CD4-positive, alpha-beta T cell (primary cell): ENCODE measurements around the gene CEPT1. TPM values are rescaled to one million over a fixed set of nuclear protein-coding genes. Genes with fewer than 3 reads are reported as not detected.

Experiments
- ATAC-seq: fragments of 200-7000 bp; cut with Tn5 transposase; one replicate; pipeline ENCODE4 v1.10.0; 2022; ENCODE audit warnings: mild to moderate bottlenecking; ENCODE audit not compliant: poor library complexity
- CTCF ChIA-PET: fragments of 350-600 bp; sonication (Branson Sonifier 250); formaldehyde crosslinking; loops from one replicate; lab custom pipeline; 2021; ENCODE audit warnings: antibody characterized with exemption, inconsistent platforms; lab: Charles Lee
- POLR2A ChIA-PET: fragments of 350-600 bp; sonication (Branson Sonifier 250); formaldehyde crosslinking; loops from one replicate; lab custom pipeline; 2021; ENCODE audit warnings: antibody characterized with exemption, inconsistent platforms; lab: Charles Lee
- DNase-seq, 14 experiments: peaks; one replicate each; pipeline ENCODE4 v3.0.0-alpha.2; 2013 to 2020; ENCODE audit warnings: mixed read lengths in 2 of 14
- H3K27ac ChIP-seq, 2 donors: one replicate each; pipeline versions ENCODE4 v1.5.1 to v1.7.0; 2013; ENCODE audit warnings: low read length in 2 of 2, low read depth in 1 of 2, mild to moderate bottlenecking in 1 of 2
- H3K27me3 ChIP-seq, 2 experiments: 1 replicate in 1 of 2; 2 replicates in 1 of 2; pipeline versions ENCODE4 v1.6.1 to v1.7.0; 2013; ENCODE audit warnings: low read length in 2 of 2, control low read depth in 1 of 2, mild to moderate bottlenecking in 1 of 2, moderate library complexity in 1 of 2; ENCODE audit not compliant: insufficient read depth in 2 of 2, control insufficient read depth in 1 of 2
- H3K36me3 ChIP-seq: one replicate; pipeline ENCODE4 v1.6.1; 2013; ENCODE audit warnings: low read length, control low read depth; ENCODE audit not compliant: insufficient read depth
- H3K4me1 ChIP-seq: one replicate; pipeline ENCODE4 v1.6.1; 2013; ENCODE audit warnings: low read length, control low read depth; ENCODE audit not compliant: insufficient read depth
- H3K4me3 ChIP-seq: one replicate; pipeline ENCODE4 v1.5.1; 2013; ENCODE audit warnings: mild to moderate bottlenecking, low read length, moderate library complexity
- H3K9me3 ChIP-seq, 2 experiments: 1 replicate in 1 of 2; 2 replicates in 1 of 2; pipeline versions ENCODE4 v1.6.1 to v1.7.0; 2013; ENCODE audit warnings: low read length in 2 of 2, mild to moderate bottlenecking in 2 of 2, control low read depth in 1 of 2, moderate library complexity in 1 of 2; ENCODE audit not compliant: control insufficient read depth in 1 of 2, insufficient read depth in 1 of 2
- H3K27ac Mint-ChIP-seq: one replicate; pipeline ENCODE4 v1.8.0; 2020; ENCODE audit warnings: mixed read lengths
- H3K27me3 Mint-ChIP-seq: one replicate; pipeline ENCODE4 v1.8.0; 2021; ENCODE audit warnings: mixed read lengths
- H3K36me3 Mint-ChIP-seq: one replicate; pipeline ENCODE4 v1.8.0; 2021; ENCODE audit warnings: low read depth, mixed read lengths
- H3K4me1 Mint-ChIP-seq: one replicate; pipeline ENCODE4 v1.8.0; 2021; ENCODE audit warnings: low read depth, mixed read lengths
- H3K4me3 Mint-ChIP-seq: one replicate; pipeline ENCODE4 v1.8.0; 2020; ENCODE audit warnings: mild to moderate bottlenecking, mixed read lengths
- H3K9me3 Mint-ChIP-seq: one replicate; pipeline ENCODE4 v1.8.0; 2020; ENCODE audit warnings: mixed read lengths
- CTCF ChIP-seq: fragments of 200-600 bp; IDR thresholded peaks from one replicate; pipeline ENCODE4 v1.8.0; 2022; ENCODE audit warnings: antibody characterized with exemption, mild to moderate bottlenecking
- intact Hi-C, 2 experiments: fragments of 100-400 bp; cut with DNase I in 1 of 2; cut with micrococcal nuclease in 1 of 2; formaldehyde crosslinking; loops; one replicate each; pipeline versions ENCODE4 v1.15.1 to v1.9.0; 2023 to 2025; cut with DNase I, micrococcal nuclease
- total RNA-seq, 174 experiments: library from RNA in 2 of 174; stranded (reverse) in 2 of 174; gene quantifications; one replicate each; pipeline ENCODE4 v1.2.3 and lab custom pipeline; 2021 to 2026

The CEPT1 gene
- total RNA-seq, 2 experiments from 2014 or later: 25.0 to 27.2 TPM

GRCh38 chr1:111219557-111220286 lies 79.7 kb downstream of the CEPT1 start:
- Histone ChIP-seq H3K27me3 (no peaks in the 10 kb centered on the region), H3K4me3 (peak overlapping the region; percentile 1), H3K4me1 (peaks cover 93% of the 10 kb centered on the region), H3K36me3 (no peaks in the 10 kb centered on the region), H3K27ac (peak overlapping the region; percentile 70 to 88), H3K9me3 (no peaks in the 10 kb centered on the region)
- ChIA-PET POLR2A (interaction anchor here (1.3 to 22.0 kb wide), 13 partner anchors 10 to 256 kb away, joined by 3 to 756 read pairs (median 5); partner anchors contain the start of genes CEPT1, DENND2D, DRAM2 and LRIF1), CTCF (interaction anchor here (10.9 kb wide), 1 partner anchor 21 kb away, joined by 135 read pairs; the partner anchor contains the start of gene DENND2D)
- no peak for ATAC-seq
- Mint-ChIP-seq H3K27me3 (peaks cover 5% of the 10 kb centered on the region), H3K27ac (peak overlapping the region; percentile 98), H3K36me3 (peaks cover 13% of the 10 kb centered on the region), H3K4me3 (peak overlapping the region; percentile 64), H3K9me3 (peaks cover 9% of the 10 kb centered on the region), H3K4me1 (peaks cover 97% of the 10 kb centered on the region)
- peak in 2 of 14 experiments; percentile 56 to 61 for DNase-seq
- intact Hi-C loops: loop anchor here (1.0 to 10.0 kb wide), 10 partner anchors 12 to 548 kb away; partner anchors contain the start of genes ATP5PB (in 1 of the 2), CD53 (in 1 of the 2), CEPT1 (in 1 of the 2) and DRAM2 (in 1 of the 2)
- no peak for TF ChIP-seq CTCF

GRCh38 chr1:111220302-111220890 lies 80.4 kb downstream of the CEPT1 start:
- intact Hi-C loops: loop anchor here (1.0 to 10.0 kb wide), 6 partner anchors 13 to 547 kb away; partner anchors contain the start of genes ATP5PB (in 1 of the 2), CD53 (in 1 of the 2) and WDR77 (in 1 of the 2)
- ChIA-PET POLR2A (interaction anchor here (0.6 to 22.0 kb wide), 10 partner anchors 13 to 287 kb away, joined by 3 to 756 read pairs (median 5); partner anchors contain the start of genes CEPT1, DENND2D, DRAM2 and LRIF1), CTCF (interaction anchor here (10.9 kb wide), 1 partner anchor 21 kb away, joined by 135 read pairs; the partner anchor contains the start of gene DENND2D)
- Mint-ChIP-seq H3K9me3 (peaks cover 7% of the 10 kb centered on the region), H3K4me1 (peaks cover 97% of the 10 kb centered on the region), H3K27me3 (peaks cover 5% of the 10 kb centered on the region), H3K4me3 (peak overlapping the region; percentile 52), H3K27ac (peak overlapping the region; percentile 98), H3K36me3 (peaks cover 9% of the 10 kb centered on the region)
- TF ChIP-seq CTCF: no peak
- no peak for ATAC-seq
- no peaks in the 10 kb centered on the region for H3K9me3 ChIP-seq
- no peaks in the 10 kb centered on the region for H3K36me3 ChIP-seq
- no peak for DNase-seq
- peak overlapping the region; percentile 1 for H3K4me3 ChIP-seq
- peak overlapping the region; percentile 70 to 88 for H3K27ac ChIP-seq
- no peaks in the 10 kb centered on the region for H3K27me3 ChIP-seq
- H3K4me1 ChIP-seq: peaks cover 91% of the 10 kb centered on the region

- Histone ChIP-seq H3K4me3 (peak overlapping the region; percentile 42), H3K9me3 (no peaks in the 10 kb centered on the region), H3K27me3 (no peaks in the 10 kb centered on the region), H3K36me3 (no peaks in the 10 kb centered on the region), H3K4me1 (peaks cover 91% of the 10 kb centered on the region), H3K27ac (peak overlapping the region; percentile 70 to 88)
- Mint-ChIP-seq H3K4me1 (peaks cover 97% of the 10 kb centered on the region), H3K4me3 (peak overlapping the region; percentile 85), H3K27me3 (no peaks in the 10 kb centered on the region), H3K36me3 (peaks cover 3% of the 10 kb centered on the region), H3K27ac (peak overlapping the region; percentile 98), H3K9me3 (peaks cover 5% of the 10 kb centered on the region)
- DNase-seq (no peak), ATAC-seq (no peak)
- intact Hi-C loops: loop anchor here (1.0 to 10.0 kb wide), 6 partner anchors 34 to 548 kb away; partner anchors contain the start of genes ATP5PB (in 1 of the 2), CD53 (in 1 of the 2) and WDR77 (in 1 of the 2)
- CTCF ChIA-PET: interaction anchor here (0.6 to 10.9 kb wide), 4 partner anchors 9 to 232 kb away, joined by 3 to 135 read pairs (median 3); partner anchors contain the start of gene DENND2D
- no peak for TF ChIP-seq CTCF
- POLR2A ChIA-PET: interaction anchor here (1.0 to 22.0 kb wide), 8 partner anchors 14 to 286 kb away, joined by 3 to 756 read pairs (median 6); partner anchors contain the start of genes CEPT1, DENND2D and DRAM2
Measured at GRCh38 chr1:111221276-111221632, 81.2 kb downstream of the CEPT1 start.
